HG02981 (cell line): ENCODE measurements around the gene KDM4B.
A peak's percentile ranks its signal among the peaks of the same experiment; 100 is the strongest.

Source experiments
- ATAC-seq: cut with Tn5 transposase; IDR thresholded peaks from one replicate; pipeline ENCODE4 v1.9.1; 2021; ENCODE audit warnings: mild to moderate bottlenecking, moderate library complexity; ENCODE audit not compliant: unreplicated experiment

KDM4B gene

GRCh38 chr19:5132206-5132560 is 163.3 kb downstream of the KDM4B start:
- no peak for ATAC-seq

GRCh38 chr19:5132698-5133651 is 164.1 kb downstream of the KDM4B start:
- no peak for ATAC-seq

- ATAC-seq: no peak
Observed at GRCh38 chr19:5133986-5134595, 165.2 kb downstream of the KDM4B start.

GRCh38 chr19:5134691-5135090 is 165.8 kb downstream of the KDM4B start:
- no peak for ATAC-seq

- no peak for ATAC-seq
Observed at GRCh38 chr19:5136073-5136855, 167.4 kb downstream of the KDM4B start.

- ATAC-seq: no peak
Observed at GRCh38 chr19:5137114-5137513, 168.2 kb downstream of the KDM4B start.

GRCh38 chr19:5137571-5138124 is 168.7 kb downstream of the KDM4B start:
- ATAC-seq: no peak

GRCh38 chr19:5138606-5139582 is 170.0 kb downstream of the KDM4B start:
- ATAC-seq: peak; percentile 58

GRCh38 chr19:5139583-5140325 is 170.8 kb downstream of the KDM4B start:
- ATAC-seq: no peak

- no peak for ATAC-seq
Observed at GRCh38 chr19:5141129-5141849, 172.4 kb downstream of the KDM4B start.

- no peak for ATAC-seq
Observed at GRCh38 chr19:5141850-5142724, 173.2 kb downstream of the KDM4B start.

- no peak for ATAC-seq
Observed at GRCh38 chr19:5142725-5143097, 173.8 kb downstream of the KDM4B start.

GRCh38 chr19:5143471-5144411 is 174.8 kb downstream of the KDM4B start:
- no peak for ATAC-seq

- no peak for ATAC-seq
Observed at GRCh38 chr19:5144545-5145179, 175.7 kb downstream of the KDM4B start.

- ATAC-seq: no peak
Observed at GRCh38 chr19:5145521-5146511, 176.9 kb downstream of the KDM4B start.
